MV-4-11 (cell line): ENCODE data around the gene POC5.
A peak's percentile ranks its signal among the peaks of the same experiment; 100 is the strongest.

Experiments used
- DNase-seq: peaks from one replicate; lab custom pipeline; 2025; lab: John Stamatoyannopoulos, UW

Gene POC5

DNA sequence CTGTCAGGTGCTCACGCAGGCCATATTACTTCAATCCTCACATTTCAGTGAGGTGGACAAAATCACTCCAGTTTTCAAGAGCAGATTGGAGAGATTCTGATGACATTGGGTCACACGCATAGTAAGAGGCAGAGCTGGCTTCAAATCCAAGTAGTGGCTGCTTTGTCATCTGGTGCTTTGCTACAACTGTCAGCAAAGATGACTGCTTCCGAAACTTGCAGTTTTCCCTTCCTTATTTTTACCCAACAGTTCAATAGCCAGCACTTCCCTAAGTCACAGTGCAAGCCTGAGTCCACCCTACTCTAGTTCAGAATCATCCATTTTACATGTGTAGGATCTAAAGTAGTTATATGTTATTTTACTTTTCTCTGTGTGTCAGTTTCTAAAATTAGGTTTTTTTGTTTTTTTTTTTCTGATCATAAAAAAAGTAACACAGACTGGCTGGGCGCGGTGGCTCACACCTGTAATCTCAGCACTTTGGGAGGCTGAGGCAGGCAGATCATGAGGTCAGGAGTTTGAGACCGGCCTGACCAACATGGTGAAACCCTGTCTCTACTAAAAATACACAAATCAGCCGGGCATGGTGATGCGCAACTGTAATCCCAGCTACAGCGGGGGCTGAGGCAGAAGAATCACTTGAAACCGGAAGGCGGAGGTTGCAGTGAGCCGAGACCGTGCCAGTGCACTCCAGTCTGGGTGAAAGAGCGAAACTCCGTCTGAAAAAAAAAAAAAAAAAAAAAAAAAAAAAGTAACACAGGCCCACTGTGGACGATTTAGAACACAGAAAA is 56.4 kb downstream of the POC5 start:
- peak; percentile 94 for DNase-seq

DNA sequence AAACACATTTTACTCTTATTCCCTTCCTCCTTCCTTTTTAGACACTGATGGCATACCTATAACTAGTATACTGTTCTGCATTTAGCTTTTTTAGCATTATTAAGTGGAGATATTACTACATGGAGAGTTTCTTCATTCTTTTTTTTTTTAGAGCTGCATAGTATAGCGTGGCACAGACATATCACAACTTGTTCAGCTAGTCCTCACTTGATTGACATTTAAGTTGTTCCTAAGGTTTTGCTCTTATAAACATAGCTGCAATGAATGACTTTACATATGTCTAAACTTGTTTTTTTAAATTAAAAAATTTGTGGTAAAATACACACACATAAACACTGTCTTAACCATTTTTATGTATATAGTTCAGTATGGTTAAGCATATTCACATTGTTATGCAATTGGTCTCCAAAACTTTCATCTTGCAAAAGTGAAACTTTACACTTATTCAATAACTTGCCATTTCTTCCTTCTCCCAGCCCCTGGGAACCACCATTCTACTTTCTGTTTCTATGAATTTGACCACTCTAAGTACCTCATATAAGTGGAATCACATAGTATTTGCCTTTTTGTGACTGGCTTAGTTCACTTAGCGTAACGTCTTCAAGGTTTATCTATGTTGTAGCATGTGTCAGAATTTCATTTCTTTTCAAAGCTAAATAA is 57.3 kb downstream of the POC5 start:
- peak; percentile 81 for DNase-seq

DNA sequence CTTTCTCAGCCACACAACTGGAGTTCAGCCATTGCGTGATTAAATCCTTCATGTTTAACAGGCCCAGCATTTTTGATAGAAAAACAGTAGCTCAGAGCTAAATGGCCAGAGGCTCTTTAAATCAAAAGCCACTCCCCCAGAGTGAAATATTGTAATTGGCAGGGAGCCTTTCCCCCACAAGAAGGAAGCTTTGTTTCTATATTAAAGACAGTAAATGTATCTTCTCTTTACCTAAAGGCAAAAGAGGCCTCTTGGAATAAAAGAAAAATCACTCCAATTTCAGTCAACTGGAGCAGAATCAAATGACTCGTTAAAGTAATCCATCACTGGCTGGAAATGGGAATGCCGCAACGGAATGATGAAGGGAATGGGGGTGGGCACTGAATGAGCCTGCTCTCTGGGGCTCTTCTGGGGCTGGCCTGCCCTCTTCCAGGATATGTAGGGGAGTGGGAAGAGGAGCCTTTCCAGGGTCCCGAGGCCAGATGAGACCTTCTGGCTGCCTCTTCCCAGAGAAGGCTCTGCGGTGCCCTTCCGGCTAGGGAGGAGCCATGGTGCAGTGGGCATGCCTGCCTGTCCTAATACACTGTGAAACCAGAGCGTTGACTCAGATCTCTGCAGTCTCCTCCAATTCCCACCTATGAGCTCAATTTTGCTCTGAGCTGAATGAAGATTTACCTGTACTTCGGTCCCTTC is 60.8 kb downstream of the POC5 start:
- no peak for DNase-seq

DNA sequence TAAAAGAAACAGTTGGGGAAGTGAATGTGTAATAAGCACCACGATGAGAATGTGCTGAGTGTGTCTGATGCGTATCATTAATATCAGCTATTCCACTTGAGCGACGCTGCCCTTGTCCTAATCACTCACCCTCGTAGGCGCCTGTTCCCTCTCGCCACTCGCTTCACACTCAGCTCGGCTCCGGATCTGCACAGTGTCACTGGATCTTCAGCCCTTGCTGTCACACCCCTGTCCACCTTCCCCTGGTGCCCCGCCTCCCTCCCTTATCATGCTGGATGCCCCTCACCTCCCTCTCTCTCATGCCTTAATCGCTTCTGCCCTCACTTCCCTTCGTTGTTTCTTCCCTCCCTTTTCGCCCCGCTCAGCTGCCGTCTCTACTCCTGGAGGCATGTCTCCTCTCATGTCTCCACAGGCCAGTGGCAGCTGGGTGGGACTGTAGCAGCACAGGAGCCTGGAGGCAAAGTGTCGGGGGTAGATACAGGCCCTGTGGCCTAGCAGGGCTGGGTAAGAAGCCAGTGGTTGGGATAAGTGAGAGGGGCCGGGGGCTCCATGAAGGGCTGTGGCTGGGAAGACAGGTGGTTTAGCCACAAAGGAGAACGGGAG is 62.4 kb downstream of the POC5 start:
- DNase-seq, result no peak

DNA sequence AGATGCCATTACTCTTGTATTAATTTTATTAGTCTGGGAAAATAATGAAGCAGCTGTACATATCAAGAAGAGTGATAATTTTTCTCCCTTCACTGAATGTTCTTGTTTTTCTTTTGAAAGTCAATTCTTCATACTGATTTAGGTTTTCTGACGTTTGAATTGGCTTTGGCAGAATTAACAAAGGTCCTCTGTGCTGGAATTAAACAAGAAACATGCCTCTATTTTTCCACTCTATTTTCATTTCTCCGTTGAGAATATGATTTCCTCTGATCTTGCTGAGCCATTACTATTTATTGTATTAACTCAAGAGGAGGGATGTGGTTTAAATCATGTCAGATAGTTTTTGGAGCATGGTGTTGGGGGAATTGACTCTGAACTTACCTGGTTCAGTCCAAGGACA is 63.7 kb downstream of the POC5 start:
- DNase-seq, result no peak

DNA sequence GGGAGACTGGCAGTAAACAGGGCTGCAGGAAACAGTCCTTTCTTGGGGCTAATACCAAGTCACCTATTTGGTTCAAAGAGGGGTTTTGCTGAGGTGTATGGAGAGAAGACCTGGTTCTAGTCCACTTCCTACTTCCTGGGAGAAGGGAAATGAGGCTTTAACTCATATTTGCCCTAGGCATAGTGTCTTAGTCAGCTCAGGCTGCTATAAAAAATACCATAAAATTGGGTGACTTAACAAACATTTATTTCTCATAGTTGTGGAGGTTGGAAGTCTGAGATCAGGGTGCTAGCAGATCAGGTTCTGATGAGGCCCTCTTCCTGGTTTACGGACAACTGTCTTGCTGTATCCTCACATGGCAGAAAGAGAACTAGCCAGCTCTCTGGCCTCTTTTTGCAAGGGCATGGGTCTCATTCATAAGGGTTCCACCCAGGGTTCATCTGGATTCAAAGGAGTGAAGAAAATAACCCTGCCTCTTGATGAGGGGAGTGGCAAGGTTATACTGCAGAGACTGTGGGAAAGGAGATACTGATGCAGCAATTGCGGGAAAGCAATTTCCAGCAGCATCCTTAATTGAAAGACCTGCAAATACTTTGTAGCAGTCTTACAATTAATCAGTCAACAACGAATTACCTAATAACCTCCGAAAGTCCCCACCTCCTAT is 65.5 kb downstream of the POC5 start:
- DNase-seq, result no peak

DNA sequence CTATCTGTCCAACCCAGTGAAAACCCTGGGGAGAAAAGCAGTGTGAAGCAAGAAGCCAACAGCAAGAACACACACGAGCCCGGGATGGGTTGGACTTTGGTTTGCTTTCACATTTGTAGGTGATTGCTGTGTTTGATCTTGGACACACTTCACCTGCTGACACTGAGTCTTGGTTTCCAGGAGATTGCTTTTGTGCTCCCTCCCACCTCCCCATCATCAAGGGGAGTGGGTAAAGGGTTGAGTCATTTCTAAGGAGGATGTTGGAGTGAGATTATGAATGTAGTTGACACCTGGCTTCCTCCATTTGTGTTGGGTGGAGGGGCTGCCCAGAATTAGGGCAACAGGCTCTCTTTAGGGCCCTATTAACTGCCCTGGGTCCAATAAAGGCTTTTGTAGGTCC is 68.5 kb downstream of the POC5 start:
- no peak for DNase-seq

DNA sequence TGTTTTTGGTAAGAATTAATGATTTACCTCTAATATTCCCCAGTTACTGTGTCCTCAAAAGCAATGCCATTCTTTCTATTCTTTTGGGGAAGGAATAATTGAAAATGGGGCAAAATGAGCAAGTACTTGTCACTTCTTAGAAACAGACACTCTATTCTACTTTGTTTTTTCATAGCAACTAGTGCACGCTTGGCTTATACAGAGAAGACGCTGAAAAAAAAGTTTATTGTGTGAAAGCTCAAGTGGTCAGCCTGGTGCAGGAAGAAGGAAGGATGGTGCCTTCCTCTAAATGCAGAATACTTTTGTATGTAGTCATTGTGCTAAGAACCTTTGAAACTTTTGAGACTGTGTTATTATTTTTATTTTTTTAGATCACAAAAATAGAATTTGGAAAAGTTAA is 76.4 kb downstream of the POC5 start:
- no peak for DNase-seq

DNA sequence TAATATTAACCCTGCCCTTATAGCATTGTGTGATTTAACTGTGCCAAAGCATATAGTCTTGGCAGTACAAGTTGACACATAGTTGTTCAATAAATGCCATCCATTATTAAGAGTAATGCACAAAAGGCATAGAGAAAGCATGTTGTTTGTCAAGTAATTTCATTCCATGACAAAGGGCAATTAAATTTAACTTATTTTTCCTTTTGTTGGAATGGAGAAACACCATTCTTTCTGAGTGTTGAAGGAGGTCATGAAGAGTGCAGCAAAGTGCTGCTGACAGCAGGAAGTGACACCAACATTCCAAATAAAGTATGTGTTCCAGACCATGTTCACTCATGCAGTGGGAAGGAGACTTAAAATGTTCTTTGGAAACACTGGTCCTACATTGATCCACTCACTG is 76.8 kb downstream of the POC5 start:
- no peak for DNase-seq

DNA sequence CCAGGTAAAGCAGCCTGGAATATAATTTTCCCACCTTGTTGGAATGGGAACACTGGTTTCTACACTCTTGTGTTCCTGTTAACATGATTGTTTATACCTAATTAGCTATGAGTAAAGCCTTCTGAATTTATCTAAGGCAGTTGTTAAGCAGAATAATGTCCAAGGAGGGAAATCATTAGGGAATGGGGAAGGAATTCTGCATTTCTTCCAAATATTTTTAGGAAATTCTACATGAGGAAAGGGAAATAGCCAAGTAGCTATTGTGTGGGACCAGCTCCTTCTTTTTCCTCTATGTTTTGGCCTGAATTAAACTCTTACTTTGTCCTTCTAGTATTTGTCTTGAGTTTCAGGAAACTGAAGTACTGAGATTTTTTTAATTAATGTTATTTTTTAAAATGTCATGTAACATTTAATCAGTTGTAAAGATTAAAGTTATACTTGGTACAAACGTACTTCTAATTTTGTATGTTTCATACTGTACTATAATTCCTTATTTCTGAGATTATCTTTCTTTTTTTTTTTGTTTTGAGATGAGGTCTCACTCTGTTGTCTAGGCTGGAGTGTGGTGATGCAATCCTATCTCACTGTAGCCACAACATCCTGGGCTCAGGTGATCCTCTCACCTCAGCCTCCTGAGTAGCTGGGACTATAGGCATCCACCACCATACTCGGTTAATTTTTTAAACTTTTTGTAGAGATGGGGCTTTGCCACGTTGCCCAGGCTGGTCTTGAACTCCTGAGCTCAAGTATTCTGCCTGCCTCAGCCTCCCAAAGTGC is 77.5 kb downstream of the POC5 start:
- no peak for DNase-seq

DNA sequence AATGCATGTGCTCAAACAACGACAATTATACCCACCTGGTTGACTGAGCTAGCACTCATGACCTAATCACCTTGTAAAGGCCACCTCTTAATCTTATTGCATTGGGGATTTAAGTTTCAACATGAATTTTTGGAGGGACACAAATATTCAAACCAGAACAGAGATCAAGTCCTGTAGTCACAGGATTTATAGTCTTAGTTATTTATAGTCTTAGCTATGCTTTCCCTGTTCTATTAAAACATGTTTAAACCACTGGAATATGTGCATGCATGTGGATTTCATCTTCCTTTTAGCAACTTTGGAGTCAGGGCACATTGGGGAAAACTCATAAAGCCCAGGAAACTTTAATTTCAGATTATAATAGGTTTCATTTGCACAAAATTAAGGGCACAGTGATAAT is 79.3 kb downstream of the POC5 start:
- no peak for DNase-seq

DNA sequence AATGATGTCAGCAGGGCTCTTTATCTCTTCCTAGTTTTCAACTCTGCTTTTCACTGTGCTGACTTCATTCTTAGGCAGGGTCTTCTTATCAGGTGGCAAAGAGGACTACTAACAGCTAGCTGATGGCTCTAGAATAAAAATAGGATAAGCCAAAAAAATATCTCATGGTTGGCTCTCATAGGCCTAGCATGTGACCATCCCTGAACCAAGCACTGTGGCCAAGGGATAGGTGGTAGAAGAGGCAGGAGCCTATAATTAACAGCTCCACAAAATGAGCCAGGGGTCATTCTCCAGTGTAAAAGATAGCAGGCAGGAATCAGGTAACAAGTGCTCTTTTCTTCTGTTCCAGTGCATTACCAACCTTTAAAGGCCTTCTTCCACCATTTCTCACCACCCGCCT is 84.9 kb downstream of the POC5 start:
- no peak for DNase-seq

DNA sequence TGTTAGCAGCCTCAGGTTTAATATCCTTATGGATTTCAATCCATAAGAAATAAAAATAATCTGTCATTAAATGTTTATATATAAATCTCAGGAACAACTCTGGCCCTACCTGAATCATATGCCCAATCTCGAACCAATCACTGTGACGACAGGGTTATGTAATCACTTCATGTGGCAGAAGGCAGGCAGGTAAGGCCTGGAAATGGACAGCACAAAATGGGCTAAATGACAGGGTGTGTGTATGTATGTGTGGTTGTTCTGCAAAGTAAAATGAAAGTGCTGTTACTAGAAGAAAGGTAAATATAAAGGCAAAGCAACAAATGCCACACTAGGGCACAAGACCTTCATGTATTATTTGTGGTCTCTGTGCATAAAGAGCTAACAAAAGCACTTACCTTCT is 86.4 kb downstream of the POC5 start:
- DNase-seq, result no peak

DNA sequence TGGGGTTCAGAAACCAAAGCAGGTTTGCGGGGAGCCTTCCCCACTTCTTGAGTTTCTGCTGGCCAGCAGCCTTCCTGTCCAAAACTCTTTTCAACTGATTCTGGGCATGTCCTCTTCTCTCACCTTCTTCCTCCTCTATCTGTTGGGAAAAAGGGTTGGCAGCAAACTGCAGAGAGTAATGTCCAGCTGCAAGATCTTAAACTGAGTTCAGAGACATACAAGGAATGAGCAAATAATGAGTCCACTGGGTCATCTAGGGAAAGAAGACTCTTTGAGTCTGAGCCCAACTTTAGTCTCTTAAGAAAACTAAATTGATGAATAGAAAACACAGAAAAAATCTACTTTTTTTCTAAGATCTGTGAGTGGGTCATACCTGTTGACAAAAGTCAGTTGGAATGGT is 89.4 kb downstream of the POC5 start:
- DNase-seq, result no peak

DNA sequence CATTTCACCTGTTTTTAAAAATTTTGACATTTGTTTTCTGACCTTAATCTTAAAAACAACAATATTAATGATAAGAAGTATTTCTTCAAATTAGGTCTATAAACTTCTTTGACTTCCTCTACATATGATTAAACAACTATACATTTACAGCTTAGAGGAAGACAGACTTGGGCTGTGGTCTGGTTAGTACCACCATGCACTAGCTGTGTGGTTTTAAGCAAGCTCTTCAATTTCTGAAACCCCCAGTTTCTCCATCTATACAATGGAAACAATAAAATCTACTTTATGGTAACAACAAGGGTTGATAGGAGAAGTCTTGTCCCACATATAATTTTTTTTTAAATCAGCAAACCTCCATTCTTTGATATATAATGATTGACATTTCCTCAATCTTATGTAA is 90.3 kb downstream of the POC5 start:
- DNase-seq, result no peak
